NB4 (cell line): ENCODE measurements around the gene SS18L1.

Source experiments
- CTCF ChIP-seq: IDR thresholded peaks from one replicate; pipeline ENCODE4 v1.5.1; 2012; ENCODE audit warnings: low read depth, low read length
- MYC ChIP-seq: IDR thresholded peaks from 2 replicates; pipeline ENCODE4 v1.6.1; 2011; ENCODE audit warnings: low read depth, low read length
- POLR2A ChIP-seq: IDR thresholded peaks from 2 replicates; pipeline ENCODE4 v1.6.1; 2011; ENCODE audit warnings: mild to moderate bottlenecking; ENCODE audit not compliant: insufficient read length; ENCODE audit errors: extremely low read depth
- TF ChIP-seq, protein P1 (sequence below): IDR thresholded peaks from 2 replicates; pipeline ENCODE4 v1.6.1; 2011; ENCODE audit warnings: low read depth, low read length

- TF ChIP-seq CTCF (no peak), POLR2A (no peak), MYC (no peak)
- TF ChIP-seq, protein P1, sequence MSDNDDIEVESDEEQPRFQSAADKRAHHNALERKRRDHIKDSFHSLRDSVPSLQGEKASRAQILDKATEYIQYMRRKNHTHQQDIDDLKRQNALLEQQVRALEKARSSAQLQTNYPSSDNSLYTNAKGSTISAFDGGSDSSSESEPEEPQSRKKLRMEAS: no peak
These were observed 25.4 kb downstream of the SS18L1 start for GRCh38 chr20:62168890-62169435.
